ENCODE measurements around the gene EYS. TPM values are rescaled to one million over a fixed set of nuclear protein-coding genes. Genes with fewer than 3 reads are reported as not detected.

EYS gene
- polyA plus RNA-seq, 1 experiment: not detected

- TF ChIP-seq CTCF (IDR thresholded peaks at IDR 0.05; ENCODE audit: insufficient read depth, low read depth, low read length): no peak
- peaks cover 9% of the 10 kb centered on the region for H3K36me3 ChIP-seq (ENCODE audit: control insufficient read depth, insufficient read depth, low read length)
- H3K27me3 ChIP-seq (ENCODE audit: control insufficient read depth, insufficient read depth, low read length): no peaks in the 10 kb centered on the region
- DNase-seq (ENCODE audit: low read depth): no peak
- no peak overlapping the region for H3K4me3 ChIP-seq (ENCODE audit: low read depth, low read length)
- POLR2A ChIA-PET: no interaction called here
- CTCF ChIA-PET: no interaction called here
Measured at GRCh38 chr6:63713332-63713731, 1993.7 kb downstream of the EYS start.

GRCh38 chr6:63709148-63709547 lies 1997.9 kb downstream of the EYS start:
- Histone ChIP-seq H3K4me3 (ENCODE audit: low read depth, low read length) (no peak overlapping the region), H3K27me3 (ENCODE audit: control insufficient read depth, insufficient read depth, low read length) (no peaks in the 10 kb centered on the region), H3K36me3 (ENCODE audit: control insufficient read depth, insufficient read depth, low read length) (peaks cover 10% of the 10 kb centered on the region)
- no peak for TF ChIP-seq CTCF (IDR thresholded peaks at IDR 0.05; ENCODE audit: insufficient read depth, low read depth, low read length)
- ChIA-PET POLR2A (no interaction called here), CTCF (no interaction called here)
- DNase-seq (ENCODE audit: low read depth): no peak

- Histone ChIP-seq H3K4me3 (ENCODE audit: low read depth, low read length) (no peak overlapping the region), H3K27me3 (ENCODE audit: control insufficient read depth, insufficient read depth, low read length) (no peaks in the 10 kb centered on the region), H3K36me3 (ENCODE audit: control insufficient read depth, insufficient read depth, low read length) (peaks cover 12% of the 10 kb centered on the region)
- POLR2A ChIA-PET: no interaction called here
- CTCF ChIA-PET: no interaction called here
- no peak for TF ChIP-seq CTCF (IDR thresholded peaks at IDR 0.05; ENCODE audit: insufficient read depth, low read depth, low read length)
- DNase-seq (ENCODE audit: low read depth): no peak
Measured at GRCh38 chr6:63708631-63709030, 1998.4 kb downstream of the EYS start.

DNA sequence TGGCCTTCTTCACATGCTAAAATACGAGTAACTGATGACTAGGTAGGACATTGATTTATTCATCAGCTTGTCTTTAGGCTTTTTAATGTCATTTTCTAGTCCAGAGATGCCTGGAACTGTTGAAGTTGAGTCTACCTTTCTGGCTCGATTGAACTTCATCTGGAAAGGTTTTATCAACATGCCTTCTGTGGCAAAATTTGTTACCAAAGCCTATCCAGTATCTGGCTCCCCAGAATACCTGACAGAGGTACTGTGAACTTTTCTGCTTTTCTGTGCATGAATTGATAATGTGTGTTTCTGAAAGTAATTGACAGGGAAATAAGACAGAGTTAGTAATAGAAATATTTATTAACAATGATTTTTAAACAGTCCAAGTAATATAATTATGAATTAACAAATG lies 2000.4 kb downstream of the EYS start:
- no peak for TF ChIP-seq CTCF (IDR thresholded peaks at IDR 0.05; ENCODE audit: insufficient read depth, low read depth, low read length)
- no peaks in the 10 kb centered on the region for H3K27me3 ChIP-seq (ENCODE audit: control insufficient read depth, insufficient read depth, low read length)
- no peak overlapping the region for H3K4me3 ChIP-seq (ENCODE audit: low read depth, low read length)
- ChIA-PET CTCF (no interaction called here), POLR2A (no interaction called here)
- H3K36me3 ChIP-seq (ENCODE audit: control insufficient read depth, insufficient read depth, low read length): peaks cover 3% of the 10 kb centered on the region
- DNase-seq (ENCODE audit: low read depth): no peak

- ChIA-PET POLR2A (no interaction called here), CTCF (no interaction called here)
- Histone ChIP-seq H3K27me3 (ENCODE audit: control insufficient read depth, insufficient read depth, low read length) (no peaks in the 10 kb centered on the region), H3K36me3 (ENCODE audit: control insufficient read depth, insufficient read depth, low read length) (peaks cover 3% of the 10 kb centered on the region), H3K4me3 (ENCODE audit: low read depth, low read length) (no peak overlapping the region)
- TF ChIP-seq CTCF (IDR thresholded peaks at IDR 0.05; ENCODE audit: insufficient read depth, low read depth, low read length): no peak
- DNase-seq (ENCODE audit: low read depth): no peak
Measured at GRCh38 chr6:63705707-63706106, 2001.3 kb downstream of the EYS start.
